Measurements from ENCODE around the gene STPG4. TPM values are rescaled to one million over a fixed set of nuclear protein-coding genes. Genes with fewer than 3 reads are reported as not detected.

The STPG4 gene
- total and polyA plus RNA-seq, 7 donors = 0.12 to 1.1 (median 0.63) TPM; not detected in 3

- intact Hi-C loops (cut with DNase I) = no loop called here
- Histone ChIP-seq H3K4me1 (peaks cover 0 to 75% (median 68%) of the 10 kb centered on the region in 4 donors), H3K4me3 (no peak overlapping the region), H3K27me3 (no peaks in the 10 kb centered on the region), H3K36me3 (peaks cover 0 to 5% (median 0%) of the 10 kb centered on the region in 4 donors), H3K27ac (peak overlapping the region in 3 of 4 donors; percentile 39 to 96 (median 48)), H3K9me3 (no peaks in the 10 kb centered on the region)
- WGBS, 2 donors = 77 to 83% methylated on average over 10 of the region's 10 CpGs
- DNase-seq = no peak
- TF ChIP-seq POLR2AphosphoS5 (IDR thresholded peaks at IDR 0.05) (no peak), EP300 (IDR thresholded peaks at IDR 0.05) (no peak), CTCF (IDR thresholded peaks at IDR 0.05) (no peak), POLR2A (IDR thresholded peaks at IDR 0.05) (no peak)
Observed at GRCh38 chr2:47061944-47062678, 93.0 kb downstream of the STPG4 start.

GRCh38 chr2:47060652-47061170, 94.4 kb downstream of the STPG4 start:
- H3K9me3 ChIP-seq = no peaks in the 10 kb centered on the region
- peaks cover 0 to 5% (median 0%) of the 10 kb centered on the region in 4 donors for H3K36me3 ChIP-seq
- peaks cover 0 to 78% (median 71%) of the 10 kb centered on the region in 4 donors for H3K4me1 ChIP-seq
- H3K4me3 ChIP-seq = no peak overlapping the region
- TF ChIP-seq EP300 (IDR thresholded peaks at IDR 0.05) (no peak), POLR2A (IDR thresholded peaks at IDR 0.05) (no peak), CTCF (IDR thresholded peaks at IDR 0.05) (no peak), POLR2AphosphoS5 (IDR thresholded peaks at IDR 0.05) (no peak)
- no peak for DNase-seq
- intact Hi-C loops (cut with DNase I) = no loop called here
- H3K27me3 ChIP-seq = no peaks in the 10 kb centered on the region
- 97 to 98% methylated on average over 11 of the region's 11 CpGs for WGBS, 2 donors
- H3K27ac ChIP-seq = no peak overlapping the region

GRCh38 chr2:47058003-47058931, 96.8 kb downstream of the STPG4 start:
- H3K4me3 ChIP-seq = no peak overlapping the region
- intact Hi-C loops (cut with DNase I) = loop anchor here (5.0 kb wide), 1 partner anchor 109 kb away; no protein-coding TSS in a partner anchor
- DNase-seq = peak; percentile 92
- no peaks in the 10 kb centered on the region for H3K9me3 ChIP-seq
- H3K27me3 ChIP-seq = no peaks in the 10 kb centered on the region
- H3K36me3 ChIP-seq = peaks cover 0 to 5% (median 1%) of the 10 kb centered on the region in 4 donors
- H3K4me1 ChIP-seq = peaks cover 0 to 84% (median 70%) of the 10 kb centered on the region in 4 donors
- WGBS, 2 donors = 71 to 83% methylated on average over 11 of the region's 11 CpGs
- H3K27ac ChIP-seq = peak overlapping the region; percentile 83 to 89 (median 84)
- TF ChIP-seq POLR2AphosphoS5 (IDR thresholded peaks at IDR 0.05) (peak; percentile 83 to 91 (median 84)), CTCF (IDR thresholded peaks at IDR 0.05) (no peak), POLR2A (IDR thresholded peaks at IDR 0.05) (no peak), EP300 (IDR thresholded peaks at IDR 0.05) (peak in 3 of 4 donors; percentile 27 to 79 (median 77))

GRCh38 chr2:47057687-47058002, 97.5 kb downstream of the STPG4 start:
- intact Hi-C loops (cut with DNase I) = loop anchor here (5.0 kb wide), 1 partner anchor 110 kb away; no protein-coding TSS in a partner anchor
- DNase-seq = no peak
- Histone ChIP-seq H3K4me3 (no peak overlapping the region), H3K9me3 (no peaks in the 10 kb centered on the region), H3K4me1 (peaks cover 0 to 78% (median 64%) of the 10 kb centered on the region in 4 donors), H3K27me3 (no peaks in the 10 kb centered on the region), H3K36me3 (peaks cover 0 to 11% (median 1%) of the 10 kb centered on the region in 4 donors), H3K27ac (peak overlapping the region; percentile 83 to 89 (median 84))
- 20 to 43% methylated on average over 2 of the region's 2 CpGs for WGBS, 2 donors
- TF ChIP-seq CTCF (IDR thresholded peaks at IDR 0.05) = no peak
- no peak for TF ChIP-seq POLR2AphosphoS5 (IDR thresholded peaks at IDR 0.05)
- TF ChIP-seq EP300 (IDR thresholded peaks at IDR 0.05) = no peak
- no peak for TF ChIP-seq POLR2A (IDR thresholded peaks at IDR 0.05)

Data from sigmoid colon (tissue), 7 donors.